HG02759 (cell line): ENCODE data around the gene KPNB1.

ENCODE experiments used
- ATAC-seq: cut with Tn5 transposase; IDR thresholded peaks from one replicate; pipeline ENCODE4 v1.9.1; 2021; ENCODE audit warnings: mild to moderate bottlenecking, moderate library complexity; ENCODE audit not compliant: unreplicated experiment

Gene KPNB1

DNA sequence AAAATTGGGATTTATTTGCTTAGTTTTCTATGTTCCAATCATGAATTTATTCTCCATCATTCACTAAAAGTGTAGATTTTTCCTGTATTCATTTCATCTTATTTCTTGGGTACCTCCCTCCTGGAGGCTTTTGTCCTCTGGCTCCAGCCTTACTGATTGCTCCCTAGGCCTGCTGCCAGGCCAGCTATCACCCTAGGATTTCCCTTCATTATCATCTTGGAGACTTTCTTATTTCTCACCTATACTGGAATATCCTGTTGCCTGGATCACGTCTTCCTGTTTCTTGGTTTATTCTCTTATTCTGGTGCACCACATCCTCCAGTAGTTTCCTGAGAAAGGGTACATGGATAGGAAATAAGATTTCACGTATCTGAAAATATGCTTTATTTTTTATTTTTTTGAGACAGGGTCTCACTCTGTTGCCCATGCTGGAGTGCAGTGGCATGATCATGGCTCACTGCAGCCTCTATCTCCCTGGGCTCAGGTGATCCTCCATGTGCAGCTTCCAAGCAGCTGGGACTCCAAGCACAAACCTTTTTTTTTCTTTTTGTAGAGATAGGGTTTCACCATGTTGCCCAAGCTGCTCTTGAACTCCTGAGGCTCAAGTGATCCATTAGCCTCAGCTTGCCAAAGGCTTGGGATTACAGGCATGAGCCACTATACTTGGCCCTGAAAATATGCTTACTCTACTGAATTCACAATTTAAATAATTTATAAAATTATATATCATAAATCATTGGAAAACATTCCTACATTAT, 13.3 kb upstream of the KPNB1 start:
- ATAC-seq = no peak

DNA sequence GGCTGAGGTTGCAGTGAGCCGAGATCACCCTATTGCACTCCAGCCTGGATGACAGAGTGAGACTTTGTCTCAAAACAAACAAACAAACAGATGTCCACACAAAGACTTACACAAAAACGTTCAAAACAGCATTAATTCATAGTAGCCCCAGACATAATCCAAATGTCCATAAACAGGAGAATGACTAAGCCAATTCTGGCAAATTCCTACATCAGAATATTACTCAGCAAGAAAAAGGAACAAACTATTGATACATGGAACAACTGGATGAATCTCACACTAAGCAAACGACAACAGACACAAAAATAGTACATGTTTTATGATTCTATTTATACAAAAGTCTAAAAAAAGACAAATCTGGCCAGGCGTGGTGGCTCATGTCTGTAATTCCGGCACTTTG, 10.8 kb upstream of the KPNB1 start:
- no peak for ATAC-seq

DNA sequence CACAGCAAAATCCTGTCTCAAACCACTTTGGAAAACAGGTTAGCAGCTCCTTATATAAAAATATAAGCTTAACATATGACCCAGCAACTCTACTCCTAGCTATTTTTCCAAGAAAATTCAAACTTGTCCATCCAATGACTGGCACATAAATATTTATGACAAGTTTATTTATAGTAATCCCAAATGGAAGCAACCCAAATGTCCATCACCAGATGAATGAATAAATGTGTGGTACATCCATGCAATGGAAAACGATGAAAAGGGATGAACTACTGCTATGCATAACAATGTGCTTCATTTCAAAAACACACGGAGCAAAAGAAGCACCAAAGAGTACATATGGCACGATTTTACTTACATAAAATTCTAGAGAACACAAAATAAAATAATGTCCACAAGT, 9.6 kb upstream of the KPNB1 start:
- ATAC-seq = no peak

- ATAC-seq = no peak
Measured at GRCh38 chr17:47641202-47641601, 8.5 kb upstream of the KPNB1 start.

GRCh38 chr17:47643116-47643515, 6.6 kb upstream of the KPNB1 start:
- no peak for ATAC-seq

DNA sequence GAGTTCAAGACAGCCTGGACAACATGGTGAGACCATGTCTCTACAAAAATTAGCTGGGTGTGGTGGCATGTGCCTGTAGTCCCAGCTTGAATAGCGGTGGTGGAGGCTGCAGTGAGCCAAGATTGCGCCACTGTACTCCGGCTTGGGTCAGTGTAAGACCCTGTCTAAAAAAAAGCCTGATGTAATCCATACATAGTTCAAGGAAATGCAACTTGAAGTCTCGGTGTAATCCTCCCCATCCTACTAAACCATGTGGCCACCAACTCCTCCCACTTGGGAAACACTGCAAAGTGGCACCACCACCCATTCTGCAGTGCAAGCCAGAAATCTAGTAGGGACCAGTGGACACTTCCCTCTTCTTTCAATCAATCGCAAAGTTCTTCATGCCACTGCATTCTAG, 5.4 kb upstream of the KPNB1 start:
- no peak for ATAC-seq

DNA sequence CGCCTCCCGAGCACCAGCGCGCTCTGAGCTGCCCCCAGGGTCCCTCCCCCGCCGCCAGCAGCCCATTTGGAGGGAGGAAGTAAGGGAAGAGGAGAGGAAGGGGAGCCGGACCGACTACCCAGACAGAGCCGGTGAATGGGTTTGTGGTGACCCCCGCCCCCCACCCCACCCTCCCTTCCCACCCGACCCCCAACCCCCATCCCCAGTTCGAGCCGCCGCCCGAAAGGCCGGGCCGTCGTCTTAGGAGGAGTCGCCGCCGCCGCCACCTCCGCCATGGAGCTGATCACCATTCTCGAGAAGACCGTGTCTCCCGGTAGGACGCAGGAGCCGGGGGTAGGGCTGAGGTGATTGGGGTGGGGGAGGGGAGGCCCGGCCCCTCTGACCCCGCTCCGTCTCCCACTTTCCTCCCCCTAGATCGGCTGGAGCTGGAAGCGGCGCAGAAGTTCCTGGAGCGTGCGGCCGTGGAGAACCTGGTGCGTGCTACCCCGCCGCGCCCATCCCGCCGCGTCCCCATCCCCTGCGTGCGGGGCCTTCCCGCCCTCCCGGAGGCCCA, 329 bp downstream of the KPNB1 start:
- peak; percentile 2 for ATAC-seq

GRCh38 chr17:47650525-47651522, 1.1 kb downstream of the KPNB1 start:
- ATAC-seq = peak; percentile 54

DNA sequence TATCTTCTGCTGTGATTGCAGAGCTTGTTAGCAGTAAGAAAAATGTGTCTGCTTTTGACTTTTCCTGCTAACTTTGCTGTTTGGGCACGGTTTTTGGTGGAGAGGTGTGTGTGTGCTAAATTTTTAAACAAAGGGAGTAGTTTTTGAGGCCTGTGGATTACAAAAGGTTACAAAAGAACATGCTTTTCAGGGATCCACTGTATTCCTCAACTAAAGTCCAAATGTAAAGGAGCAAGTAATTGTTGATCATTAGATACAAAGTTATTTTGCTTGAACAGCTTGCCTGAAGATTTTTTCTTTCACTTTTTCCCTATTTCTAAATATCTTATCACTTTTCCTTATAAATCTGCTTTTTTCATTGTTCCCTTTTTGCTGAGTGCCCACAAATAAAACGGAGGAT, 2.0 kb downstream of the KPNB1 start:
- ATAC-seq = no peak

DNA sequence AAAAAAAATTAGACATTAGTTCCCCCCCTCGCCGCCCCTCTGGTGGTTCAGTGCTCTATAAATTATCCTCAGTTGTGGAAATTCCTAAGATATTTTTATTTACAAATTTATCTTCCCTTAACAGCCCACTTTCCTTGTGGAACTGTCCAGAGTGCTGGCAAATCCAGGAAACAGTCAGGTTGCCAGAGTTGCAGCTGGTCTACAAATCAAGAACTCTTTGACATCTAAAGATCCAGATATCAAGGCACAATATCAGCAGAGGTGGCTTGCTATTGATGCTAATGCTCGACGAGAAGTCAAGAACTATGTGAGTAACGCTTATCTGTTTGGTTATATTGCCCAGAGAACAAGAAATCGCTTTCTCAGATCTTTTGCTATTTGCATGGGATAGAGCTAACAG, 2.9 kb downstream of the KPNB1 start:
- no peak for ATAC-seq

GRCh38 chr17:47653442-47653841, 3.7 kb downstream of the KPNB1 start:
- ATAC-seq = no peak

DNA sequence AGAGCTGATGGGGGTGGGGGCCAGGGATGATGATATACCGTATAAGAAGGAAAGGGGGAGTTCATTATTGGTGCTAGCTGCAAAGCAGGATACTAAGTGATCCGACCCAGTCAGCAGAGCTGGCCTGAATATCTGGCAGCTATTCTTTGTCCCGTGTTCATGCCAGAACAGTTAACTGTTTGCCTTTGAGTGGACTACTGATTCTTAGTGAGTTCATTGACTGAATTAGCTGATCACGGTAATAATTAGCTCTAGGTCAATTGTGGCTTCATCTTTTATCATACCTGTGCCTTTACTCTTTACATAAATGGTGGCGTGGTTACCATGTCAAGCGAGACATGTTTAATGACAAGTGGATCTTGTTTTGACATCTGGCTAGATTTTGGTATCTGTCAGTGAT, 5.3 kb downstream of the KPNB1 start:
- no peak for ATAC-seq

DNA sequence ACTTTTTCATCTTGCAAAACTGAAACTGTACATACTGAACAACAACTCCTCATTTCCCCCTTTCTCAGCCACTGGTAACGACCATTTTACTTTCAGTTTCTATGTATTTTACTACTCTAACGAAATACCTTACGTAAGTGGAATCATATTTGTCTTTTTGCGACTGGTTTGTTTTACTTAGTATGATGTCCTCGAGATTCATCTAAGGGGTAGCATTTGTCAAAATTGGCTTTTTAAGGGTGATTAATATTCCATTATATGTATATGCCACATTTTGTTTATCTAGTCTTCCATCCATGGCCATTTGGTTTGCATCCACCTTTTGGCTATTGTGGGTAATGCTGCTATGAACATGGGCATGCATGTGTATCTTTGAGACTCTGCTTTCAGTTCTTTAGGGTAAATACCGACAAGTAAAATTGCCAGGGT, 10.4 kb downstream of the KPNB1 start:
- no peak for ATAC-seq

- ATAC-seq = no peak
Measured at GRCh38 chr17:47663912-47664623, 14.3 kb downstream of the KPNB1 start.

DNA sequence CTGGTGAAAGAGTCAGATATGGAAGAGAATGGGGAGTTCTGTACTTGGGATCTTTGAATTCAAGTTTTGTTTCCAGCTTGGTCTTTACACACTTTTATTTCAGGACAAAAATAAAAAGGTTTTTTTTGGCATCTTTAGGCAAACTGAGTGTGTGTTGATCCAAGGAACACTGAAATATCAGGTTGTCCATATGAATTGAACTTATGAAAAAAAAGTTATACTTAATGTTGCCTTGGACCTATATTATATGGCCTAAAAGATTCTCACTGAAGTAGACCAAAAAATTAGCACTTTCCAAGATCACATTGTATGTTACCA, 14.9 kb downstream of the KPNB1 start:
- ATAC-seq = no peak

GRCh38 chr17:47665655-47666054, 15.9 kb downstream of the KPNB1 start:
- no peak for ATAC-seq

- ATAC-seq = no peak
Measured at GRCh38 chr17:47669081-47669480, 19.4 kb downstream of the KPNB1 start.

DNA sequence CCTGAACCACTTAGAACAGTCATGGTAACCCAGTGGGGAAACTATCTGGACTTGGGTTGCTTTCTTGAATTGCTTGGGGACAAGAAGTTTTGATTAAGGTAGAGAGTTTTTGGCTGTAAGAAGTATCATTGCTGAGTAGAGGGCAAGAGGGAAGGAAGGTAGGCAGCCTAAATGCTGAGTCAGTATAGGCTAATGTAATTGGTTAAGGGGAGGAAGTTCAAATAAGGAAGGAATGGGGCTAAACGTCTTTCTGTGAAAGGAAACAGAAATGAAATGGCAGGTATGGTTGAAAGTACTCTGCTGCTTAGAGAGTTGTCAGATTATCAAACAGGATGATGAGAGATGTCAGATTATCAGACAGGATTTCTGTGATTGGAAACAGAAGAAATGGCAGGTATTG, 20.3 kb downstream of the KPNB1 start:
- ATAC-seq = no peak

- no peak for ATAC-seq
Measured at GRCh38 chr17:47674499-47674898, 24.8 kb downstream of the KPNB1 start.

GRCh38 chr17:47675380-47676198, 25.9 kb downstream of the KPNB1 start:
- no peak for ATAC-seq

GRCh38 chr17:47676199-47676472, 26.4 kb downstream of the KPNB1 start:
- ATAC-seq = no peak
